ENCODE measurements around the gene FLNB. TPM values are rescaled to one million over a fixed set of nuclear protein-coding genes. Genes with fewer than 3 reads are reported as not detected.

The FLNB gene
- total and polyA plus RNA-seq, 9 of the 15 experiments (the other 6 are each of a cell fraction or from before 2014, with no cell fraction given) = 9.4 to 48.1 (median 25.6) TPM

DNA sequence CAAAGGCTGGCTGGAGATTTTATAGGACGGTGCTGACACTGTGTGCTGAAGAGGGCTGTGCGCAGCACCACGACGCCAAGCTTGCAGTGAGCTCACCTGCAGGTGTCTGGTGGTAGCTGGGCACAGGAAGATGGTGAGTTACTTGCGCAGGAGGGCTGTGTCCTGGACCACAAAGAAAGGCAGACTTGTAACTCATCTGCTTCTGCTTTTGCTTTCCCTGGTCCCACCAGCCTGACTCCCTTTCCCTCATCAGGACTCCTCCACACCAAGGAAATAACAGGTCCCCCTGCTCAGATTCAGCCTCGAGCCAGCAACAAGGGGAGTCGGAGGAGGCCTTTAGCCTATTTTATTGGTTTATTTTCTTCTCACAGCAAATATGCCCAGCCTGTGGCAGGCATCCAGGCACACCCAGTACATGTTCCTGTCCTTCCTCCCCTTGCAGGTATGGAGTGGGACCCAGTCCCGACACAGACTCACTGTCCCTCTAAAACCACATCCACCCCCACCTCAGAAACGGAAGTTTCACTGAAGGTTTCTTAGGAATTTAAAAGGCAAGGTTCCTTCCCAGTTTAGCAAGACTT lies 35.6 kb upstream of the FLNB start:
- Histone ChIP-seq H3K27me3 (ENCODE audit: control insufficient read depth in 2 of 2, insufficient read depth in 2 of 2, low read length in 2 of 2) (peaks cover 0 to 5% of the 10 kb centered on the region in 2 experiments; a peak in 1 of 5 replicates), H3K79me2 (ENCODE audit: control insufficient read depth, insufficient read depth, low read length) (no peaks in the 10 kb centered on the region), H2AFZ (ENCODE audit: low read depth, low read length) (no peak overlapping the region), H3K9me3 (replicated peaks; ENCODE audit: control insufficient read depth, insufficient read depth, low read depth, low read length) (no peaks in the 10 kb centered on the region), H3K4me2 (ENCODE audit: insufficient read depth, low read length) (no peak overlapping the region), H3K9me1 (ENCODE audit: control insufficient read depth, insufficient read depth, low read length) (no peaks in the 10 kb centered on the region), H3K4me1 (replicated peaks in 1 of 2; ENCODE audit: control insufficient read depth in 2 of 2, insufficient read depth in 2 of 2, low read length in 2 of 2) (peaks cover 0 to 7% of the 10 kb centered on the region in 2 experiments; a peak in 3 of 5 replicates), H3K9ac (ENCODE audit: insufficient read depth in 1 of 2, low read depth in 2 of 2, low read length in 2 of 2) (no peak overlapping the region), H3K36me3 (ENCODE audit: control insufficient read depth, insufficient read depth, low read length) (no peaks in the 10 kb centered on the region), H3K27ac (ENCODE audit: extremely low read depth, low read depth, low read length) (no peak overlapping the region), H3K4me3 (no peak overlapping the region), H4K20me1 (replicated peaks; ENCODE audit: control insufficient read depth, insufficient read depth, low read length) (no peaks in the 10 kb centered on the region)
- CTCF ChIA-PET (ENCODE audit: low intra/inter-chr PET ratio) = no interaction called here
- FAIRE-seq (no peak), ATAC-seq (no peak), DNase-seq (ENCODE audit: extremely low read depth in 1 of 4, low spot score in 3 of 4) (no peak)
- in situ Hi-C loops (cut with MboI) = no loop called here
- 50% methylated on average over 4 of the region's 9 CpGs for WGBS (ENCODE audit: insufficient coverage, low coverage, missing lambda C conversion rate)
- no TSS peak for BruUV-seq (replicated peaks)
- POLR2A ChIA-PET = interaction anchor here (0.6 kb wide), 1 partner anchor 20 kb away, joined by 3 read pairs; no protein-coding TSS in a partner anchor
- TF ChIP-seq DPF2 (IDR thresholded peaks at IDR 0.05) (no peak), ZBED1 (IDR thresholded peaks at IDR 0.05) (no peak), ZNF561 (CRISPR knock-in tag; conservative IDR thresholded peaks at IDR 0.05) (no peak), PRMT5 (CRISPR knock-in tag; IDR thresholded peaks at IDR 0.05) (no peak), STAT5A (IDR thresholded peaks at IDR 0.05; ENCODE audit: borderline replicate concordance, low read length) (no peak), ZNF445 (CRISPR knock-in tag; IDR thresholded peaks at IDR 0.05; ENCODE audit: low read depth) (no peak), ZNF253 (CRISPR knock-in tag; conservative IDR thresholded peaks at IDR 0.05) (no peak), IFI16 (CRISPR knock-in tag; IDR thresholded peaks at IDR 0.05) (no peak), BRCA1 (IDR thresholded peaks at IDR 0.05) (no peak), BRCA1 (CRISPR knock-in tag; IDR thresholded peaks at IDR 0.05) (no peak), SREBF1 (IDR thresholded peaks at IDR 0.05; ENCODE audit: borderline replicate concordance, low read depth, low read length) (no peak), NFATC3 (IDR thresholded peaks at IDR 0.05) (no peak), ARHGAP35 (IDR thresholded peaks at IDR 0.05; ENCODE audit: partially characterized antibody) (no peak), ZNF444 (CRISPR knock-in tag; IDR thresholded peaks at IDR 0.05) (no peak), ETV6 (IDR thresholded peaks at IDR 0.05; ENCODE audit: borderline replicate concordance in 1 of 2, low read depth in 2 of 2, low read length in 1 of 2) (no peak), ETV6 (CRISPR knock-in tag; IDR thresholded peaks at IDR 0.05; ENCODE audit: borderline replicate concordance) (no peak), ETS2 (tag; IDR thresholded peaks at IDR 0.05; ENCODE audit: borderline replicate concordance, poor library complexity, severe bottlenecking) (no peak), HDAC6 (IDR thresholded peaks at IDR 0.05; ENCODE audit: low read depth, low read length) (no peak), POU5F1 (IDR thresholded peaks at IDR 0.05; ENCODE audit: borderline replicate concordance, low read depth, low read length, partially characterized antibody) (no peak), ZNF696 (CRISPR knock-in tag; conservative IDR thresholded peaks at IDR 0.05) (no peak)
- TF ChIP-seq, protein P1, sequence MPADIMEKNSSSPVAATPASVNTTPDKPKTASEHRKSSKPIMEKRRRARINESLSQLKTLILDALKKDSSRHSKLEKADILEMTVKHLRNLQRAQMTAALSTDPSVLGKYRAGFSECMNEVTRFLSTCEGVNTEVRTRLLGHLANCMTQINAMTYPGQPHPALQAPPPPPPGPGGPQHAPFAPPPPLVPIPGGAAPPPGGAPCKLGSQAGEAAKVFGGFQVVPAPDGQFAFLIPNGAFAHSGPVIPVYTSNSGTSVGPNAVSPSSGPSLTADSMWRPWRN (IDR thresholded peaks at IDR 0.05; ENCODE audit: low read depth) = no peak
- TF ChIP-seq, protein P2, sequence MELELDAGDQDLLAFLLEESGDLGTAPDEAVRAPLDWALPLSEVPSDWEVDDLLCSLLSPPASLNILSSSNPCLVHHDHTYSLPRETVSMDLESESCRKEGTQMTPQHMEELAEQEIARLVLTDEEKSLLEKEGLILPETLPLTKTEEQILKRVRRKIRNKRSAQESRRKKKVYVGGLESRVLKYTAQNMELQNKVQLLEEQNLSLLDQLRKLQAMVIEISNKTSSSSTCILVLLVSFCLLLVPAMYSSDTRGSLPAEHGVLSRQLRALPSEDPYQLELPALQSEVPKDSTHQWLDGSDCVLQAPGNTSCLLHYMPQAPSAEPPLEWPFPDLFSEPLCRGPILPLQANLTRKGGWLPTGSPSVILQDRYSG (tag; conservative IDR thresholded peaks at IDR 0.05; ENCODE audit: low read depth) = no peak
- intact Hi-C loops (cut with micrococcal nuclease) = no loop called here

Data from K562 (cell line).